H1 (cell line): Measurements from ENCODE around the gene RNF2. TPM values are rescaled to one million over a fixed set of nuclear protein-coding genes. Genes with fewer than 3 reads are reported as not detected.

Experiments
- CTCF ChIA-PET: fragments of 300-600 bp; sonication (Branson Sonifier 250); formaldehyde crosslinking; loops from one replicate; lab custom pipeline; 2021; ENCODE audit not compliant: partially characterized antibody; lab: Charles Lee
- POLR2A ChIA-PET: fragments of 300-600 bp; sonication (Branson Sonifier 250); formaldehyde crosslinking; loops from one replicate; lab custom pipeline; 2021; ENCODE audit warnings: inconsistent platforms; ENCODE audit not compliant: partially characterized antibody; lab: Charles Lee
- DNase-seq, 2 experiments: peaks; one replicate each; pipeline versions ENCODE4 v3.0.0 to v3.0.0-alpha.2; 2010 to 2022; ENCODE audit warnings: low spot score in 2 of 2, low read depth in 1 of 2, mixed read lengths in 1 of 2
- FAIRE-seq: peaks from 2 replicates; lab custom pipeline; 2011; peaks lifted over from hg19 to GRCh38; lab: Jason Lieb, UNC
- H2AFZ ChIP-seq: 2 replicates; pipeline ENCODE4 v1.8.1; 2012; ENCODE audit warnings: low read length, inconsistent platforms
- H2AK5ac ChIP-seq: 2 replicates; pipeline ENCODE4 v1.6.1; 2013; ENCODE audit warnings: low read depth, low read length
- H2BK120ac ChIP-seq: replicated peaks from 2 replicates; pipeline ENCODE3; 2013; ENCODE audit warnings: low read depth, low read length, inconsistent platforms
- H2BK12ac ChIP-seq: 2 replicates; pipeline ENCODE4 v1.6.1; 2013; ENCODE audit warnings: low read depth, low read length
- H2BK15ac ChIP-seq: 2 replicates; pipeline ENCODE4 v1.6.1; 2013; ENCODE audit warnings: low read length
- H2BK20ac ChIP-seq: 2 replicates; pipeline ENCODE4 v1.6.1; 2013; ENCODE audit warnings: low read length
- H2BK5ac ChIP-seq: 2 replicates; pipeline ENCODE4 v1.6.1; 2013; ENCODE audit warnings: low read depth, low read length
- H3K14ac ChIP-seq: 2 replicates; pipeline ENCODE4 v1.6.1; 2013; ENCODE audit warnings: inconsistent platforms; ENCODE audit not compliant: insufficient read length
- H3K18ac ChIP-seq: 2 replicates; pipeline ENCODE4 v1.6.1; 2013; ENCODE audit warnings: low read length; ENCODE audit errors: extremely low read depth
- H3K23ac ChIP-seq: 2 replicates; pipeline ENCODE4 v1.6.1; 2013; ENCODE audit warnings: inconsistent platforms; ENCODE audit not compliant: insufficient read length
- H3K23me2 ChIP-seq: 2 replicates; pipeline ENCODE4 v1.6.1; 2013; ENCODE audit warnings: low read depth, low read length
- H3K27ac ChIP-seq: 2 replicates; pipeline ENCODE4 v1.6.1; 2011; ENCODE audit warnings: low read depth, low read length, inconsistent platforms
- H3K27me3 ChIP-seq, 4 experiments: replicated peaks in 1 of 4; 1 replicate in 1 of 4; 2 replicates in 3 of 4; pipeline versions ENCODE4 v1.6.1 to v1.8.1; 2011 to 2013; ENCODE audit warnings: low read length in 3 of 4, mild to moderate bottlenecking in 3 of 4, inconsistent platforms in 2 of 4, mixed read lengths in 2 of 4, moderate library complexity in 1 of 4; ENCODE audit not compliant: control insufficient read depth in 3 of 4, insufficient read depth in 3 of 4; ENCODE audit errors: extremely low read depth in 1 of 4
- H3K36me3 ChIP-seq, 4 experiments: 2 replicates each; pipeline versions ENCODE4 v1.6.1 to v1.8.1; 2011 to 2013; ENCODE audit warnings: mild to moderate bottlenecking in 4 of 4, low read length in 3 of 4, moderate library complexity in 2 of 4, control low read depth in 1 of 4, inconsistent platforms in 1 of 4; ENCODE audit not compliant: insufficient read depth in 4 of 4, control insufficient read depth in 2 of 4
- H3K4ac ChIP-seq: replicated peaks from 2 replicates; pipeline ENCODE3; 2013; ENCODE audit warnings: low read length, low read depth, mixed read lengths, inconsistent platforms; ENCODE audit not compliant: insufficient read length
- H3K4me1 ChIP-seq, 4 experiments: replicated peaks in 1 of 4; 1 replicate in 1 of 4; 2 replicates in 3 of 4; pipeline versions ENCODE4 v1.6.1 to v1.8.1; 2011 to 2013; ENCODE audit warnings: low read length in 3 of 4, inconsistent platforms in 2 of 4, mixed read lengths in 1 of 4; ENCODE audit not compliant: insufficient read depth in 4 of 4, control insufficient read depth in 3 of 4
- H3K4me2 ChIP-seq, 2 experiments: 2 replicates each; pipeline versions ENCODE4 v1.6.1 to v1.8.1; 2011 to 2013; ENCODE audit warnings: low read depth in 2 of 2, low read length in 2 of 2, control low read depth in 1 of 2, inconsistent platforms in 1 of 2, mild to moderate bottlenecking in 1 of 2; ENCODE audit not compliant: insufficient read depth in 1 of 2
- H3K4me3 ChIP-seq, 4 experiments: fragments of 200-600, 300-600 bp in 1 of 4; sonication (generic), shearing (Covaris generic), sonication (Bioruptor Twin) in 1 of 4; 2 replicates each; pipeline versions ENCODE4 v1.5.1 to v1.8.1; 2011 to 2016; ENCODE audit warnings: low read length in 4 of 4, low read depth in 3 of 4, control low read depth in 2 of 4, inconsistent platforms in 2 of 4, mild to moderate bottlenecking in 2 of 4, mixed read lengths in 1 of 4, moderate library complexity in 1 of 4; ENCODE audit not compliant: insufficient read depth in 2 of 4; ENCODE audit errors: extremely low read depth in 1 of 4
- H3K56ac ChIP-seq: replicated peaks from 2 replicates; pipeline ENCODE3; 2013; ENCODE audit warnings: low read depth, mild to moderate bottlenecking, mixed read lengths, low read length, inconsistent platforms; ENCODE audit not compliant: insufficient read length
- H3K79me1 ChIP-seq: 2 replicates; pipeline ENCODE4 v1.6.1; 2013; ENCODE audit warnings: low read depth, low read length, control low read depth
- H3K79me2 ChIP-seq, 2 experiments: 2 replicates each; pipeline versions ENCODE4 v1.6.1 to v1.8.1; 2012 to 2013; ENCODE audit warnings: low read length in 2 of 2, mild to moderate bottlenecking in 2 of 2, inconsistent platforms in 1 of 2; ENCODE audit not compliant: insufficient read depth in 2 of 2, control insufficient read depth in 1 of 2
- H3K9ac ChIP-seq, 4 experiments: replicated peaks in 1 of 4; 1 replicate in 1 of 4; 2 replicates in 3 of 4; pipeline versions ENCODE4 v1.6.1 to v1.8.1; 2011 to 2013; ENCODE audit warnings: low read depth in 3 of 4, low read length in 3 of 4, control low read depth in 2 of 4, mild to moderate bottlenecking in 2 of 4, moderate library complexity in 2 of 4, inconsistent platforms in 1 of 4; ENCODE audit errors: extremely low read depth in 1 of 4
- H3K9me3 ChIP-seq, 2 experiments: 2 replicates each; pipeline versions ENCODE4 v1.6.1 to v1.8.1; 2012 to 2013; ENCODE audit warnings: mild to moderate bottlenecking in 2 of 2, moderate library complexity in 2 of 2, control low read depth in 1 of 2, inconsistent platforms in 1 of 2, low read depth in 1 of 2, low read length in 1 of 2, mixed read lengths in 1 of 2; ENCODE audit not compliant: insufficient read depth in 2 of 2
- H4K20me1 ChIP-seq, 2 experiments: replicated peaks in 1 of 2; 2 replicates each; pipeline versions ENCODE3 to v1.8.1; 2011 to 2013; ENCODE audit warnings: inconsistent platforms in 2 of 2, low read length in 2 of 2, mild to moderate bottlenecking in 1 of 2; ENCODE audit not compliant: insufficient read depth in 2 of 2, control insufficient read depth in 1 of 2
- H4K5ac ChIP-seq: 2 replicates; pipeline ENCODE4 v1.6.1; 2013; ENCODE audit warnings: low read length, low read depth, mixed read lengths, inconsistent platforms; ENCODE audit not compliant: insufficient read length
- H4K8ac ChIP-seq: 2 replicates; pipeline ENCODE4 v1.8.0; 2013; ENCODE audit warnings: mild to moderate bottlenecking, moderate library complexity, low read length, inconsistent platforms; ENCODE audit not compliant: insufficient read depth; ENCODE audit errors: extremely low read depth
- H4K91ac ChIP-seq: replicated peaks from 2 replicates; pipeline ENCODE3; 2013; ENCODE audit warnings: low read length, mixed read lengths, inconsistent platforms; ENCODE audit not compliant: insufficient read length
- CBX5 ChIP-seq: fragments of 300-800, 300-1000 bp; sonication (generic); IDR thresholded peaks from 2 replicates; pipeline ENCODE4 v1.7.1; 2016; ENCODE audit warnings: antibody characterized with exemption, low read length, low read depth
- CTCF ChIP-seq, 3 experiments: IDR thresholded peaks; 1 replicate in 2 of 3; 2 replicates in 1 of 3; pipeline versions ENCODE4 v1.5.1 to v1.6.1; 2011; ENCODE audit warnings: low read length in 3 of 3, mild to moderate bottlenecking in 3 of 3, inconsistent platforms in 2 of 3, low read depth in 1 of 3, moderate library complexity in 1 of 3; ENCODE audit not compliant: insufficient read depth in 1 of 3; ENCODE audit errors: control extremely low read depth in 1 of 3
- RNF2 ChIP-seq: fragments of 200-900, 300-1000 bp; sonication (generic); IDR thresholded peaks from 2 replicates; pipeline ENCODE4 v1.7.1; 2016; ENCODE audit warnings: borderline replicate concordance, low read depth, mild to moderate bottlenecking, antibody characterized with exemption, low read length; ENCODE audit not compliant: poor library complexity, severe bottlenecking; ENCODE audit errors: missing control alignments
- WGBS, 2 experiments: shearing (Covaris generic) in 1 of 2; methylation state at CpG; one replicate each; pipeline versions ENCODE4 v1.1.6 to v1.1.7; 2013 to 2015; ENCODE audit warnings: low lambda C conversion rate in 2 of 2, mixed read lengths in 2 of 2, inconsistent platforms in 1 of 2, low coverage in 1 of 2, missing lambda C conversion rate in 1 of 2; ENCODE audit not compliant: insufficient replicate concordance in 2 of 2, insufficient coverage in 1 of 2, insufficient read length in 1 of 2; ENCODE audit errors: extremely low coverage in 1 of 2, missing lambda C conversion rate in 1 of 2; 5-methylcytosine and 5-hydroxymethylcytosine counted together
- polyA plus RNA-seq, 7 experiments: library from polyadenylated mRNA; depleted of rRNA in 3 of 7; stranded (reverse) in 5 of 7; unstranded in 2 of 7; fragments of >200 nt in 5 of 7; fragments of 200-250 nt in 2 of 7; gene quantifications; 1 replicate in 5 of 7; 2 replicates in 1 of 7; 4 replicates in 1 of 7; pipeline versions ENCODE4 v1.2.1 to v1.2.3, GENCODE V29; 2011 to 2013; ENCODE audit warnings: missing spikeins in 2 of 7, mixed read lengths in 2 of 7
- total RNA-seq: library from RNA; stranded (reverse); fragmentation: NEBNext Ultra II Directional; extraction: Animal tissue kit (Norgen Biotek cat#: 25700); gene quantifications from 2 replicates; pipeline ENCODE4 v1.2.1, GENCODE V29; 2021

The RNF2 gene
- total and polyA plus RNA-seq, 2 of the 8 experiments (the other 6 are each of a cell fraction or from before 2014, with no cell fraction given) = 28.9 to 58.9 TPM

- Histone ChIP-seq H4K8ac (no peak overlapping the region), H3K23ac (no peak overlapping the region), H2BK20ac (no peak overlapping the region), H3K4me3 (no peak overlapping the region), H4K5ac (no peak overlapping the region), H3K79me2 (no peaks in the 10 kb centered on the region), H3K18ac (no peak overlapping the region), H2BK5ac (no peak overlapping the region), H3K56ac (no peak overlapping the region), H2BK120ac (no peak overlapping the region), H3K9me3 (no peaks in the 10 kb centered on the region), H4K91ac (no peak overlapping the region), H2AFZ (no peak overlapping the region), H3K79me1 (no peaks in the 10 kb centered on the region), H3K4me2 (no peak overlapping the region), H4K20me1 (peaks cover 0 to 2% of the 10 kb centered on the region in 2 experiments), H3K27ac (no peak overlapping the region), H2AK5ac (no peak overlapping the region), H3K9ac (no peak overlapping the region), H3K4ac (no peak overlapping the region), H3K23me2 (no peaks in the 10 kb centered on the region), H3K27me3 (no peaks in the 10 kb centered on the region), H2BK12ac (no peak overlapping the region), H3K14ac (no peak overlapping the region), H3K36me3 (peaks cover 3 to 50% (median 9%) of the 10 kb centered on the region in 4 experiments; a peak in 7 of 8 replicates), H3K4me1 (no peaks in the 10 kb centered on the region), H2BK15ac (no peak overlapping the region)
- ChIA-PET CTCF (interaction anchor here (1.0 kb wide), 1 partner anchor 49 kb away, joined by 3 read pairs; no protein-coding TSS in a partner anchor), POLR2A (interaction anchor here (1.0 kb wide), 1 partner anchor 50 kb away, joined by 4 read pairs; no protein-coding TSS in a partner anchor)
- 84% methylated on average over 2 of the region's 2 CpGs; no CpG with 5 or more reads in 1 of the 2 experiments for WGBS, 2 experiments
- TF ChIP-seq RNF2 (no peak), CBX5 (no peak), CTCF (IDR thresholded peaks at IDR 0.05; ENCODE audit: control extremely low read depth in 1 of 3, insufficient read depth in 1 of 3, low read depth in 1 of 3, low read length in 3 of 3) (no peak)
- no peak for FAIRE-seq
- no peak for DNase-seq
These were observed 51.2 kb downstream of the RNF2 start for GRCh38 chr1:185096531-185096930.
